ENCODE data around the gene C2orf15.

Gene C2orf15

GRCh38 chr2:99140860-99141109 lies 722 bp upstream of the C2orf15 start:
- Histone ChIP-seq H3K27me3 (ENCODE audit: control insufficient read depth, insufficient read depth, low read length) (no peaks in the 10 kb centered on the region), H3K9ac (ENCODE audit: low read length) (peak overlapping the region; percentile 77), H3K4me1 (ENCODE audit: control insufficient read depth, insufficient read depth, low read length) (no peaks in the 10 kb centered on the region), H3K4me3 (ENCODE audit: low read length) (peak overlapping the region; percentile 99), H3K27ac (ENCODE audit: low read depth, low read length) (no peak overlapping the region), H3K36me3 (ENCODE audit: control insufficient read depth, insufficient read depth, low read length) (no peaks in the 10 kb centered on the region)

GRCh38 chr2:99150706-99151105 lies 9.2 kb downstream of the C2orf15 start:
- Histone ChIP-seq H3K27me3 (ENCODE audit: control insufficient read depth, insufficient read depth, low read length) (no peaks in the 10 kb centered on the region), H3K4me3 (ENCODE audit: low read length) (no peak overlapping the region), H3K36me3 (ENCODE audit: control insufficient read depth, insufficient read depth, low read length) (no peaks in the 10 kb centered on the region), H3K27ac (ENCODE audit: low read depth, low read length) (no peak overlapping the region), H3K9ac (ENCODE audit: low read length) (no peak overlapping the region), H3K4me1 (ENCODE audit: control insufficient read depth, insufficient read depth, low read length) (no peaks in the 10 kb centered on the region)

DNA sequence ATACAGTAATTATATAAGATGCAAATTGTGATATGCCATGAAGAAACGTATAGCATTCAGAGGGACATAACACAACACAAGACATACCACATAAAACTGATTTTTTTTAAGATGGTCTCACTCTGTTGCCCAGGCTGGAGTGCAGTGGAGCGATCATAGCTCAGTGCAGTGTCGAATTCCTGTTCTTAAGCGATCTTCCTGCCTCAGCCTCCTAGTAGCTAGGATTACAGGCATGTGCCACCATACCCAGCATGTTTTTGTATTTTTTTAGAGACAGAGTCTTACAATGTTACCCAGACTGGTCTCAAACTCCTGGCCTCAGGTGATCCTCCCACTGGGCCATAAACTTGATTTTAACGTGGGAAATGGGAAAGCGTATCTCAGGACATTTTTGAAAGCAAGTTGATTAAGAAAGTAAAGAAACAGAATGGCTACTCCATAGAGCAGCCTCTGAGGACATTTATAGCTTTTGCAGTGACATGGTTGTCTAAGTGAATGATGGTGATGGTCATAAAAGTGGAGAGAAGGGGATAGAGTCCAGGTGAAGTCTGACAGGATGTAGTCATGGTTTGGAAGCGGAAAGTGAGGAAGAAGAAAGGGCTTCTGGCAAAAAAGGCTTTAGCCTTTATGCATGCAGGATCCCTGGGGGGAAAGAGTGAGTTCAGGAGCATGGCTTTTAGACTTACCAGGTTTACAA lies 10.8 kb downstream of the C2orf15 start:
- Histone ChIP-seq H3K4me3 (ENCODE audit: low read length) (no peak overlapping the region), H3K27ac (ENCODE audit: low read depth, low read length) (no peak overlapping the region), H3K27me3 (ENCODE audit: control insufficient read depth, insufficient read depth, low read length) (no peaks in the 10 kb centered on the region), H3K36me3 (ENCODE audit: control insufficient read depth, insufficient read depth, low read length) (peaks cover 3% of the 10 kb centered on the region), H3K4me1 (ENCODE audit: control insufficient read depth, insufficient read depth, low read length) (no peaks in the 10 kb centered on the region), H3K9ac (ENCODE audit: low read length) (no peak overlapping the region)

- no peaks in the 10 kb centered on the region for H3K27me3 ChIP-seq (ENCODE audit: control insufficient read depth, insufficient read depth, low read length)
- H3K36me3 ChIP-seq (ENCODE audit: control insufficient read depth, insufficient read depth, low read length): peaks cover 4% of the 10 kb centered on the region
- no peak overlapping the region for H3K9ac ChIP-seq (ENCODE audit: low read length)
- H3K4me3 ChIP-seq (ENCODE audit: low read length): peak overlapping the region; percentile 85
- H3K4me1 ChIP-seq (ENCODE audit: control insufficient read depth, insufficient read depth, low read length): no peaks in the 10 kb centered on the region
- peak overlapping the region; percentile 89 for H3K27ac ChIP-seq (ENCODE audit: low read depth, low read length)
Measured at GRCh38 chr2:99153921-99154604, 12.6 kb downstream of the C2orf15 start.

- Histone ChIP-seq H3K27ac (ENCODE audit: low read depth, low read length) (peak within 1 kb of the TSS; percentile 89), H3K27me3 (ENCODE audit: control insufficient read depth, insufficient read depth, low read length) (no peaks in the 10 kb centered on the region), H3K36me3 (ENCODE audit: control insufficient read depth, insufficient read depth, low read length) (peaks cover 7% of the 10 kb centered on the region), H3K4me1 (ENCODE audit: control insufficient read depth, insufficient read depth, low read length) (no peaks in the 10 kb centered on the region), H3K9ac (ENCODE audit: low read length) (peak within 1 kb of the TSS; percentile 74), H3K4me3 (ENCODE audit: low read length) (peak within 1 kb of the TSS; percentile 85)
Measured at GRCh38 chr2:99154643-99155536, 13.4 kb downstream of the C2orf15 start, which contains the start of the genes LIPT1 and TSGA10. LIPT1 (plus strand) TSS chr2:99154967; CDS start chr2:99161958, 6,991 bp downstream. TSGA10 (minus strand) TSS chr2:99154942; CDS start chr2:99109439, 45,503 bp downstream.

DNA sequence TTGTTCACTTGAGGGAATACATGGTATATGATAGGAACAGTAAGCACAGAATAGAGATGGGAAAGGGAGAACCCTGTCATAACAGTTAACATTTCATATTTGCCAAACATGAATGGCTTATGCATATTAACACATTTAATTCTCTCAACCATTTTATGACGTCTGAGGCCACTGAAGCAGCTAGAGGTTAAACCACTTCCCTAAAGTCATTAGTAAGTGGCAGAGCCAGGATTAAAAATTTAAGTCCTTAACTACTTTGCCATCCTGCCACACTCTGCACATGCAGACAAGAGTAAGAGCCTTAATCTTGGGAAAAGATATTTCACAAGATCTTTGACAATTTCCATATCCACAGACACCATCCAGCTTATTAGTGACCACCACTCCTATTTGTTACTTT lies 15.4 kb downstream of the C2orf15 start:
- no peak overlapping the region for H3K4me3 ChIP-seq (ENCODE audit: low read length)
- no peak overlapping the region for H3K9ac ChIP-seq (ENCODE audit: low read length)
- H3K4me1 ChIP-seq (ENCODE audit: control insufficient read depth, insufficient read depth, low read length): no peaks in the 10 kb centered on the region
- peaks cover 7% of the 10 kb centered on the region for H3K36me3 ChIP-seq (ENCODE audit: control insufficient read depth, insufficient read depth, low read length)
- no peaks in the 10 kb centered on the region for H3K27me3 ChIP-seq (ENCODE audit: control insufficient read depth, insufficient read depth, low read length)
- H3K27ac ChIP-seq (ENCODE audit: low read depth, low read length): no peak overlapping the region

DNA sequence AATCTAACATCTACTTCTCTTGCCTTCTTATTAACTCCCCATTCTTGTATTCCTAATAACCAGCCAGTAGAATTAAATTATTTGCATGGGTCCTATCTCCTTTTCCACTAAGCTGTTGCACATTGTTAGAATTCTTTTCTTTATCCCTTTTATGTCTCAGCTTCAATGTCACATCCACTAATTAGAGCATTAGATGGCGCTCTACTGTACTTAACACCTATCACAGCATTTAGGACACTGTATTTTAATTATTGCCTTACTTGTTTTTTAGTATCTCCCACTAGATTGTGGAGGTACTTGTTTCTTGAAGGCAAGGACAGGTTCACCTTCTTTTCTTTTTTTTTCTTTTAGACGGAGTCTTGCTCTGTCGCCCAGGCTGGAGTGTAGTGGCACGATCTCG lies 17.1 kb downstream of the C2orf15 start:
- no peaks in the 10 kb centered on the region for H3K27me3 ChIP-seq (ENCODE audit: control insufficient read depth, insufficient read depth, low read length)
- H3K4me3 ChIP-seq (ENCODE audit: low read length): no peak overlapping the region
- no peaks in the 10 kb centered on the region for H3K4me1 ChIP-seq (ENCODE audit: control insufficient read depth, insufficient read depth, low read length)
- no peak overlapping the region for H3K27ac ChIP-seq (ENCODE audit: low read depth, low read length)
- no peak overlapping the region for H3K9ac ChIP-seq (ENCODE audit: low read length)
- H3K36me3 ChIP-seq (ENCODE audit: control insufficient read depth, insufficient read depth, low read length): peaks cover 10% of the 10 kb centered on the region

DNA sequence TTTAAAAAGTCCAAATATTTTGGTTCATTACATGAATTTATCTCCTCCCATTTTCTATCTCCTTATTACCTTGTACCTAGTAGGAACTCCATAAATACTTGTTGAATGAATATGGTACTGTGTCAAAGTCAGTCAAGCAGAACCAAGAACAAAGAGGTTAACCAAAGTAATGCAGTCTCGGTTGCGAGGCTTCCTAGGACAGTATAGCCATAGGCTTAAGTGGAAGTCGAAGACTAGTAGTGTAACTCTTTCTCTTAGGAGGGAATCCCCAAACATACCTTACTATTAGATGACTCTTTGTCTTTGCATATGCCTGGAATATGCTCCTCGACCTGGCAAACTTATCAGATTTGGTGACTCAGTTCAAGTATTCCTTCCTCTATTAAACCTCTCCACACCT lies 18.1 kb downstream of the C2orf15 start:
- no peaks in the 10 kb centered on the region for H3K27me3 ChIP-seq (ENCODE audit: control insufficient read depth, insufficient read depth, low read length)
- H3K9ac ChIP-seq (ENCODE audit: low read length): no peak overlapping the region
- peaks cover 10% of the 10 kb centered on the region for H3K36me3 ChIP-seq (ENCODE audit: control insufficient read depth, insufficient read depth, low read length)
- no peak overlapping the region for H3K4me3 ChIP-seq (ENCODE audit: low read length)
- no peak overlapping the region for H3K27ac ChIP-seq (ENCODE audit: low read depth, low read length)
- no peaks in the 10 kb centered on the region for H3K4me1 ChIP-seq (ENCODE audit: control insufficient read depth, insufficient read depth, low read length)

- H3K4me1 ChIP-seq (ENCODE audit: control insufficient read depth, insufficient read depth, low read length): no peaks in the 10 kb centered on the region
- no peak overlapping the region for H3K4me3 ChIP-seq (ENCODE audit: low read length)
- H3K27me3 ChIP-seq (ENCODE audit: control insufficient read depth, insufficient read depth, low read length): no peaks in the 10 kb centered on the region
- H3K9ac ChIP-seq (ENCODE audit: low read length): no peak overlapping the region
- no peak overlapping the region for H3K27ac ChIP-seq (ENCODE audit: low read depth, low read length)
- H3K36me3 ChIP-seq (ENCODE audit: control insufficient read depth, insufficient read depth, low read length): peaks cover 11% of the 10 kb centered on the region
Measured at GRCh38 chr2:99166218-99166617, 24.7 kb downstream of the C2orf15 start.

DNA sequence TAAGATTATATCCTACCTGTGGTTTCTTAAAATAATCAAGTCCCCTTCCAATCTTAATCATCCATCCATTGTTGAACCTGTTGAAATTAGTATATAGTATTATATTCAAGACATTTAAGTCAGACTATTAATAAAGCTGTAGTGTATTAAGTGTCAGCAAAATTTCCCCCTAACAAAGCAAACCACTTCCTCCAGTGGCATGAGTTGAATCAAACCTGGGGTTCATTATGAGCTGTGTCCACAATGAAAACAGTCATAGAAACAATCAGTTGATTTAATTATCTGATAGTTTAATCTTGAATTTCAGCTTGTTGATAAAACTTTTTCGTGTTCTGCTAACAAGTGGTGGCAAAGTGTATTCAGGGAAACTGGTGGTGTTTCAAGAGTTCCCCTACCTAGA lies 28.0 kb downstream of the C2orf15 start:
- Histone ChIP-seq H3K36me3 (ENCODE audit: control insufficient read depth, insufficient read depth, low read length) (peaks cover 10% of the 10 kb centered on the region), H3K9ac (ENCODE audit: low read length) (no peak overlapping the region), H3K27ac (ENCODE audit: low read depth, low read length) (no peak overlapping the region), H3K4me3 (ENCODE audit: low read length) (no peak overlapping the region), H3K4me1 (ENCODE audit: control insufficient read depth, insufficient read depth, low read length) (no peaks in the 10 kb centered on the region), H3K27me3 (ENCODE audit: control insufficient read depth, insufficient read depth, low read length) (no peaks in the 10 kb centered on the region)

- Histone ChIP-seq H3K4me1 (ENCODE audit: control insufficient read depth, insufficient read depth, low read length) (no peaks in the 10 kb centered on the region), H3K9ac (ENCODE audit: low read length) (no peak overlapping the region), H3K36me3 (ENCODE audit: control insufficient read depth, insufficient read depth, low read length) (peaks cover 10% of the 10 kb centered on the region), H3K27me3 (ENCODE audit: control insufficient read depth, insufficient read depth, low read length) (no peaks in the 10 kb centered on the region), H3K27ac (ENCODE audit: low read depth, low read length) (no peak overlapping the region), H3K4me3 (ENCODE audit: low read length) (no peak overlapping the region)
Measured at GRCh38 chr2:99171377-99172140, 30.1 kb downstream of the C2orf15 start.
